OCI-LY1 (cell line): ENCODE measurements around the gene POLR2F.

Experiments
- H2AFZ ChIP-seq: fragments of 200-600 bp; sonication (generic), shearing (Covaris generic); 2 replicates; pipeline ENCODE4 v1.6.0; 2014; ENCODE audit warnings: antibody characterized with exemption, mild to moderate bottlenecking, low read length
- H3F3A ChIP-seq: fragments of 200-600 bp; sonication (generic), shearing (Covaris generic); 2 replicates; pipeline ENCODE4 v1.6.0; 2014; ENCODE audit warnings: mild to moderate bottlenecking, antibody characterized with exemption, low read length, moderate library complexity; ENCODE audit not compliant: insufficient read depth
- H3K27ac ChIP-seq: fragments of 200-600 bp; sonication (generic); 2 replicates; pipeline ENCODE4 v1.5.1; 2014; ENCODE audit warnings: low read length, mixed run types, mild to moderate bottlenecking, low read depth; ENCODE audit not compliant: poor library complexity, severe bottlenecking
- H3K27me3 ChIP-seq: fragments of 200-600 bp; sonication (generic); 2 replicates; pipeline ENCODE4 v1.6.0; 2014; ENCODE audit warnings: antibody characterized with exemption, mild to moderate bottlenecking, low read length, moderate library complexity; ENCODE audit not compliant: insufficient read depth
- H3K36me3 ChIP-seq: fragments of 200-600 bp; sonication (generic); 2 replicates; pipeline ENCODE4 v1.6.1; 2014; ENCODE audit warnings: mild to moderate bottlenecking, antibody characterized with exemption, low read length, moderate library complexity, mixed read lengths; ENCODE audit not compliant: insufficient read depth
- H3K4me1 ChIP-seq: fragments of 200-600 bp; sonication (generic); 2 replicates; pipeline ENCODE4 v1.5.1; 2014; ENCODE audit warnings: mild to moderate bottlenecking, low read length, moderate library complexity; ENCODE audit not compliant: insufficient read depth, severe bottlenecking
- H3K4me2 ChIP-seq: fragments of 200-600 bp; sonication (generic), shearing (Covaris generic); 2 replicates; pipeline ENCODE4 v1.6.1; 2014; ENCODE audit warnings: low read length
- H3K4me3 ChIP-seq: fragments of 200-600 bp; sonication (generic); 2 replicates; pipeline ENCODE4 v1.5.1; 2014; ENCODE audit warnings: low read length, low read depth, mild to moderate bottlenecking, mixed read lengths; ENCODE audit not compliant: poor library complexity, severe bottlenecking
- H3K79me2 ChIP-seq: fragments of 200-600 bp; shearing (Covaris generic); 2 replicates; pipeline ENCODE4 v1.6.1; 2016; ENCODE audit warnings: mixed run types, low read length, mixed read lengths; ENCODE audit not compliant: insufficient read depth
- H3K9ac ChIP-seq: fragments of 200-600 bp; sonication (generic), shearing (Covaris generic); 2 replicates; pipeline ENCODE4 v1.6.1; 2014; ENCODE audit warnings: mild to moderate bottlenecking, low read length, mixed read lengths
- H3K9me2 ChIP-seq: fragments of 200-600 bp; sonication (generic), shearing (Covaris generic); 2 replicates; pipeline ENCODE4 v1.6.1; 2014; ENCODE audit warnings: low read depth, mild to moderate bottlenecking, low read length, mixed read lengths
- H3K9me3 ChIP-seq: fragments of 200-600 bp; shearing (Covaris generic); 2 replicates; pipeline ENCODE4 v1.6.1; 2014; ENCODE audit warnings: low read length, mixed read lengths
- H4K20me1 ChIP-seq: fragments of 200-600 bp; sonication (generic), shearing (Covaris generic); 2 replicates; pipeline ENCODE4 v1.6.0; 2016; ENCODE audit warnings: mild to moderate bottlenecking, low read length; ENCODE audit not compliant: insufficient read depth
- EZH2 ChIP-seq: fragments of 200-600 bp; sonication (generic), shearing (Covaris generic); IDR thresholded peaks from 2 replicates; pipeline ENCODE4 v1.8.0; 2017; ENCODE audit warnings: borderline replicate concordance, mixed run types, mild to moderate bottlenecking, antibody characterized with exemption, low read length, moderate library complexity, mixed read lengths
- TF ChIP-seq, protein P1 (sequence below): fragments of 200-600 bp; sonication (generic), shearing (Covaris generic); IDR thresholded peaks from 2 replicates; pipeline ENCODE4 v1.5.1; 2017; ENCODE audit warnings: mild to moderate bottlenecking, antibody characterized with exemption, low read length, moderate library complexity, mixed read lengths

Gene POLR2F

DNA sequence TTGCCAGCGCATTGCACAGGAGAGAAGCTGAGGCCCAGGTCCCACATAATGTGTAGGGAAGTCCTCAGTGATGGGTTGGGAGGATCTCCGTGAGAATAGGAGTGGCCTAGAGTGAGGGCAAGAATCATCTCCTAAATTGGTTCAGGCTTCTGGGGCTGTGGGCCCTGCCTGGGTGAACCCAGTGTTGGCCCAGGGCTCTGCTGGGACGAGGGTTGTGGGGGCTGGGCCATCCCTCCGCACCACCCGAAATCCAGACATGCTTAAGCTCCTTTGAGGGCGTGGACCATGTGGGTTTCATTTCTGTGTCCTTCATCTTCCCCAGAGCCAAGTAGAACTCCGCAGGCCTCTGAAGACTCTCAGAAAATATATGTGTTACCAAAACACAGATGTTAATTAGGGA is 43.7 kb upstream of the POLR2F start:
- no peak overlapping the region for H3K27ac ChIP-seq
- no peaks in the 10 kb centered on the region; the same call in 1 of the 2 replicates for H3F3A ChIP-seq
- H3K9ac ChIP-seq: no peak overlapping the region
- H3K27me3 ChIP-seq: no peaks in the 10 kb centered on the region
- H3K79me2 ChIP-seq: no peaks in the 10 kb centered on the region
- peaks cover 19% of the 10 kb centered on the region for H3K4me1 ChIP-seq
- no peaks in the 10 kb centered on the region for H4K20me1 ChIP-seq
- H3K36me3 ChIP-seq: no peaks in the 10 kb centered on the region
- H3K9me2 ChIP-seq: no peaks in the 10 kb centered on the region
- H3K4me3 ChIP-seq: no peak overlapping the region
- no peak overlapping the region for H2AFZ ChIP-seq
- no peaks in the 10 kb centered on the region for H3K9me3 ChIP-seq
- TF ChIP-seq EZH2: no peak
- TF ChIP-seq, protein P1, sequence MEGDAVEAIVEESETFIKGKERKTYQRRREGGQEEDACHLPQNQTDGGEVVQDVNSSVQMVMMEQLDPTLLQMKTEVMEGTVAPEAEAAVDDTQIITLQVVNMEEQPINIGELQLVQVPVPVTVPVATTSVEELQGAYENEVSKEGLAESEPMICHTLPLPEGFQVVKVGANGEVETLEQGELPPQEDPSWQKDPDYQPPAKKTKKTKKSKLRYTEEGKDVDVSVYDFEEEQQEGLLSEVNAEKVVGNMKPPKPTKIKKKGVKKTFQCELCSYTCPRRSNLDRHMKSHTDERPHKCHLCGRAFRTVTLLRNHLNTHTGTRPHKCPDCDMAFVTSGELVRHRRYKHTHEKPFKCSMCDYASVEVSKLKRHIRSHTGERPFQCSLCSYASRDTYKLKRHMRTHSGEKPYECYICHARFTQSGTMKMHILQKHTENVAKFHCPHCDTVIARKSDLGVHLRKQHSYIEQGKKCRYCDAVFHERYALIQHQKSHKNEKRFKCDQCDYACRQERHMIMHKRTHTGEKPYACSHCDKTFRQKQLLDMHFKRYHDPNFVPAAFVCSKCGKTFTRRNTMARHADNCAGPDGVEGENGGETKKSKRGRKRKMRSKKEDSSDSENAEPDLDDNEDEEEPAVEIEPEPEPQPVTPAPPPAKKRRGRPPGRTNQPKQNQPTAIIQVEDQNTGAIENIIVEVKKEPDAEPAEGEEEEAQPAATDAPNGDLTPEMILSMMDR: no peak
- no peak overlapping the region for H3K4me2 ChIP-seq

DNA sequence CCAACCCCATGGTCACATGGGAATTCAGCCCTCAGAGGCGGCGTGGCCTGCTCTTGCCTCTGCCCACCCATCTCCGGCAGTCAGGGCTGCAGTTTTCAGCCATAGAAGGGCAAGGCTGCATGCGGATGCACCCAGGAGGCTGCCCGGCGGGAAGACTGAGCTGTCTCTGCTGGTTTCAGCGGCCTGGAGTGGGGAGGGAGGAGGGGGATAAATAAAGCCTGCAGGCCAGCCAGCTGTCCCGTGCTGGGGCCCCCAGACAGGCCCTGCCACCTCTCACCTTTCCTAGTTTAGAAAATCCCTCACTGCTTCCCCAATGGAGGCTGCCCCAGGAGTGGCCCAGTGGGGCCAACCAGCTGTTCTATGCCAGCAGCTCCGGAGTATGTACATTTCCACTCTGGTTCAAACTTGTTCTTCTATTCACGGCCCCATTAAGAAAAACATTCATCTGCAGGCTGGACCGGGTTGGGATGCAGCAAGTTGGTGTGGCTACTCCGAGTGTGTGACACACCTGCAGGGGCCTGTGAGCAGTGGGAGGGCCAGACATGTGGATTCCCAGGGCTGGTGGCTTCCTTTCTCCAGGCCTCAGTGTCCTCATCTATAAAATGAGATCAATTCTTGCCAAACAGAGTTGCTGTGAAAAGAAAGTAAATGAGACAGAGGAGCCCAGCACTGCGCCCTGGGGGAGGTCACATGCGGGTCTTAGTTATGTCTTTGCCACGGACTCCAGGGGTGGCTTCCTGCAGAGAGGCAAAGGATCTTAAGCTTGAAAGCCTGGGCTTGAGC is 42.4 kb upstream of the POLR2F start:
- Histone ChIP-seq H3K9me2 (no peaks in the 10 kb centered on the region), H3K4me2 (no peak overlapping the region), H2AFZ (no peak overlapping the region), H3K4me3 (no peak overlapping the region), H3K9ac (no peak overlapping the region), H3K36me3 (no peaks in the 10 kb centered on the region), H3K4me1 (peaks cover 14% of the 10 kb centered on the region), H3K27ac (no peak overlapping the region), H3K79me2 (no peaks in the 10 kb centered on the region), H3F3A (no peaks in the 10 kb centered on the region; the same call in 1 of the 2 replicates), H3K27me3 (no peaks in the 10 kb centered on the region), H3K9me3 (no peaks in the 10 kb centered on the region), H4K20me1 (no peaks in the 10 kb centered on the region)
- TF ChIP-seq, protein P1: no peak
- no peak for TF ChIP-seq EZH2

DNA sequence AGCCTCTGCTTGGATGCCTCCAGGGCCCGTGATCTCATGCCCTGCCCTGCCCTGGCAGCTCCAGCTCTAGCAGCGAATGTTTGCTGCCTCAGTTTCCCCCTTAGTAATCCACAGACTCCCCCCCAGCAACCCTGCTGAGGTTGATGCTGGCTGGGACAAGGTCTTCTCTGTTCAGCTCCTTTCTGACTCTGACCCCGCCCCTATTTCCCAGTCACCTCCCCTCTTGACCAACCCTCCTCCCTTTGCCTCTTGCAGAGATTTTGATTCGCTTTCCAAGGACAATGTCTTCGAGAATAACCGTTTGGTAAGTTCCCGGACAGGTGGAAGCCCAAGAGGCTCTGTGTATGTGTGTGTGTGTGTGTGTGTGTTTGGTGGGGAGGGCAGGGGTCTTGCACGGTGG is 41.8 kb upstream of the POLR2F start:
- Histone ChIP-seq H3K4me2 (no peak overlapping the region), H3K9ac (no peak overlapping the region)

More for the DNA sequence above, 41.8 kb upstream of the POLR2F start:
- H3K79me2 ChIP-seq: no peaks in the 10 kb centered on the region
- no peaks in the 10 kb centered on the region for H3K36me3 ChIP-seq
- H4K20me1 ChIP-seq: no peaks in the 10 kb centered on the region
- H2AFZ ChIP-seq: no peak overlapping the region
- no peaks in the 10 kb centered on the region for H3K9me3 ChIP-seq
- no peaks in the 10 kb centered on the region for H3K27me3 ChIP-seq
- H3K27ac ChIP-seq: no peak overlapping the region
- peaks cover 13% of the 10 kb centered on the region for H3K4me1 ChIP-seq
- H3F3A ChIP-seq: no peaks in the 10 kb centered on the region; the same call in 1 of the 2 replicates
- no peak overlapping the region for H3K4me3 ChIP-seq
- H3K9me2 ChIP-seq: no peaks in the 10 kb centered on the region
- TF ChIP-seq EZH2: no peak
- TF ChIP-seq, protein P1: no peak
